DMS114 treated with DMSO at 0.1 percent for 48 hours (cell line): Measurements from ENCODE around the gene CHML.
"Not testable (repeated sequence)": the region's sequence is repeated elsewhere in the genome, so short reads cannot be mapped to it uniquely, and the experiment has no call there.

Experiments used
- DNase-seq: peaks from one replicate; lab custom pipeline; 2025; ENCODE audit not compliant: unreplicated experiment; lab: John Stamatoyannopoulos, UW

CHML gene

GRCh38 chr1:241640149-241640866 lies at the start of gene CHML, which contains the start of gene OPN3:
Gene CHML, minus strand, starts transcription at chr1:241640369. Its CDS starts 4,603 bp downstream, at chr1:241635766.
Gene OPN3, minus strand, starts transcription at chr1:241640369. Its CDS starts 115 bp downstream, at chr1:241640254.
- DNase-seq = peak; percentile 54

GRCh38 chr1:241688940-241689368 lies 48.8 kb upstream of the CHML start:
- no peak for DNase-seq

GRCh38 chr1:241684108-241684507 lies 43.9 kb upstream of the CHML start:
- DNase-seq = no peak

GRCh38 chr1:241682921-241683320 lies 42.8 kb upstream of the CHML start:
- DNase-seq = no peak

GRCh38 chr1:241681861-241682448 lies 41.8 kb upstream of the CHML start:
- not testable (repeated sequence) for DNase-seq

GRCh38 chr1:241679961-241680360 lies 39.8 kb upstream of the CHML start:
- DNase-seq = no peak

- no peak for DNase-seq
Observed at GRCh38 chr1:241679404-241679803, 39.2 kb upstream of the CHML start.

- no peak for DNase-seq
Observed at GRCh38 chr1:241678536-241678935, 38.4 kb upstream of the CHML start.

- no peak for DNase-seq
Observed at GRCh38 chr1:241677201-241677600, 37.0 kb upstream of the CHML start.

- no peak for DNase-seq
Observed at GRCh38 chr1:241675983-241676382, 35.8 kb upstream of the CHML start.

- DNase-seq = no peak
Observed at GRCh38 chr1:241674805-241675384, 34.7 kb upstream of the CHML start.

GRCh38 chr1:241672301-241672700 lies 32.1 kb upstream of the CHML start:
- no peak for DNase-seq

- no peak for DNase-seq
Observed at GRCh38 chr1:241666419-241666818, 26.2 kb upstream of the CHML start.

GRCh38 chr1:241660424-241660972 lies 20.3 kb upstream of the CHML start:
- DNase-seq = no peak

- DNase-seq = not testable (repeated sequence)
Observed at GRCh38 chr1:241659016-241659415, 18.8 kb upstream of the CHML start.

GRCh38 chr1:241658081-241658793 lies 18.1 kb upstream of the CHML start:
- DNase-seq = no peak

- DNase-seq = no peak
Observed at GRCh38 chr1:241654641-241655040, 14.5 kb upstream of the CHML start.

GRCh38 chr1:241654019-241654418 lies 13.8 kb upstream of the CHML start:
- no peak for DNase-seq

GRCh38 chr1:241652012-241652411 lies 11.8 kb upstream of the CHML start, which contains the start of gene WDR64:
Gene WDR64, plus strand, starts transcription at chr1:241652281. Its CDS starts 204 bp downstream, at chr1:241652485.
- no peak for DNase-seq

GRCh38 chr1:241648159-241648558 lies 8.0 kb upstream of the CHML start:
- no peak for DNase-seq

GRCh38 chr1:241647658-241648057 lies 7.5 kb upstream of the CHML start:
- no peak for DNase-seq
